ENCODE measurements around the gene U2SURP.

U2SURP gene

DNA sequence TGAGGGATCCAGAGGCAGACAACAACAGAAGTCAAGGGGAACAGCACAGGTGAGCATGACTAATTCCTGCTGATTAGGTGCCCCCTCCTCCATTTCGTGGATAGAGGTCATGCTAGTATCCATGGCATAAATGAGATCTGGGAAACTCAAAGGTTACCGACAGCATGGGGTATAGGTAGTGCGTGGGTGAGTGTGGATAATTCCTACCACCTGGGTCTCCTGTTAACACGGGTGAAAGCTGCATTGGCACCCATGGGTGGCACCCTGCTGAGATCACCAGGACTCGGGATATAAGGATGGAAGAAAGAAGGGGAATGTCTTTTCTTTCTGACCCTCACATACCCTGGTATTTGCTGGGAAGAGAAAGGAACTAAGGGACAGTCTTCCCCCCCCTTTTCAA, 103.8 kb downstream of the U2SURP start:
- no peak for DNase-seq

DNA sequence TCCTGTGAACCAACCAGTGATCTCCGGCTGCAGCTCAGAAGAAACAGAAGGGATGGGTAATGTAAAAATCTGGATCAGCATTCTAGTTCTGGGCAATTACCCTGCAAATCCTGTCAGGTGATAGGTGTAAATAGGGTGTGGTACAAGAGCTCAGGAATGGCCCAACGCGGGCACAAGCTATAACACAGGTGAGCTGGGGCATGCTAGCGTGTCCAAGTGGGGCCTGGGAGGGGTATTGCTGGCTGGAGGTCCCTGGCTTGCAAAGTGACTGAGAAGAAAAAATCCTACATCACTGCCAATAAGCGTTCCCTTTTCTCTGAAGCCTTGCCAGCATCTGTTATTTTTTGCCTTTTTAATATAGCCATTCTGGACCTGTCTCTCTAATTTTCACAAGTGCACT, 108.5 kb downstream of the U2SURP start:
- DNase-seq: no peak

Data from effector CD8-positive, alpha-beta T cell (primary cell).